K562 (cell line): ENCODE measurements around the gene SYS1. TPM values are rescaled to one million over a fixed set of nuclear protein-coding genes. Genes with fewer than 3 reads are reported as not detected.

Experiments used
- RHOXF2B ChIP-seq: fragments of 250-450 bp; sonication (Bioruptor Pico); conservative IDR thresholded peaks from 2 replicates; pipeline ENCODE4 v1.5.1; 2021
- ZNF407 ChIP-seq: fragments of 450-650 bp; IDR thresholded peaks from 2 replicates; pipeline ENCODE4 v1.6.1; 2016; ENCODE audit warnings: low read depth
- polyA plus RNA-seq, 8 experiments: library from polyadenylated mRNA; depleted of rRNA in 4 of 8; stranded (reverse) in 5 of 8; unstranded in 3 of 8; fragments of >200 nt; fragmentation: Nextera tagmentation in 2 of 8; fragmentation: Illumina TruSeq in 1 of 8; extraction: Ambion mirVana in 2 of 8; extraction: Trizol in 1 of 8; gene quantifications; 2 replicates each; pipeline versions ENCODE4 v1.2.1 to v1.2.3, GENCODE V29; 2011 to 2014; ENCODE audit warnings: inconsistent platforms in 1 of 8, missing spikeins in 1 of 8
- total RNA-seq, 7 experiments: library from RNA; depleted of rRNA in 6 of 7; stranded (reverse); fragments of >200 nt in 6 of 7; fragmentation: Illumina TruSeq in 2 of 7; extraction: Trizol in 2 of 7; gene quantifications; 2 replicates each; pipeline versions ENCODE4 v1.2.1 to v1.2.3, GENCODE V29; 2011 to 2021; ENCODE audit warnings: low replicate concordance in 1 of 7

The SYS1 gene
- total and polyA plus RNA-seq, 9 of the 15 experiments (the other 6 are each of a cell fraction or from before 2014, with no cell fraction given), result 11.1 to 25.2 (median 17.5) TPM

- TF ChIP-seq ZNF407 (no peak), RHOXF2B (CRISPR knock-in tag) (no peak)
Measured at GRCh38 chr20:45372646-45373352, 9.8 kb downstream of the SYS1 start (continued).
